ENCODE results near the gene GPR21.

Gene GPR21

DNA sequence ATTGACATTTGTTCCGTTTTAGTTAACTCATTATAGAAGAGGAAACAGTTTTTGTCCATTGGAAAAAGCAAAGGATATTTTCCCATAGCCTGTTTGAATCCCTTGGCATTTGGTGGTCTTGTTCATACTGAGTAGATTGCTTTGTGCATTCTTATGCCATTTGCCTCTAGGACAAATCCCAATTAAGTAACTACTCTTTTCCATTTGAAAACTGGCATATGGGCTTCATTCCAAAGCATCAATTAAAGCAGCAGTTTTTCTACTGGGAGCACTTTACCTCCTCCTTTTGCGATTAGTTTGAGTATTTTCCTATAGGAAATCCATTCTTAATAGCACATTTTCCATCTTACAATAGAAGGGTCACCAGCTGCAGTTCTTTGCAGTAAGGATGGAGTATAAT lies 31.2 kb downstream of the GPR21 start:
- TF ChIP-seq, protein P1, sequence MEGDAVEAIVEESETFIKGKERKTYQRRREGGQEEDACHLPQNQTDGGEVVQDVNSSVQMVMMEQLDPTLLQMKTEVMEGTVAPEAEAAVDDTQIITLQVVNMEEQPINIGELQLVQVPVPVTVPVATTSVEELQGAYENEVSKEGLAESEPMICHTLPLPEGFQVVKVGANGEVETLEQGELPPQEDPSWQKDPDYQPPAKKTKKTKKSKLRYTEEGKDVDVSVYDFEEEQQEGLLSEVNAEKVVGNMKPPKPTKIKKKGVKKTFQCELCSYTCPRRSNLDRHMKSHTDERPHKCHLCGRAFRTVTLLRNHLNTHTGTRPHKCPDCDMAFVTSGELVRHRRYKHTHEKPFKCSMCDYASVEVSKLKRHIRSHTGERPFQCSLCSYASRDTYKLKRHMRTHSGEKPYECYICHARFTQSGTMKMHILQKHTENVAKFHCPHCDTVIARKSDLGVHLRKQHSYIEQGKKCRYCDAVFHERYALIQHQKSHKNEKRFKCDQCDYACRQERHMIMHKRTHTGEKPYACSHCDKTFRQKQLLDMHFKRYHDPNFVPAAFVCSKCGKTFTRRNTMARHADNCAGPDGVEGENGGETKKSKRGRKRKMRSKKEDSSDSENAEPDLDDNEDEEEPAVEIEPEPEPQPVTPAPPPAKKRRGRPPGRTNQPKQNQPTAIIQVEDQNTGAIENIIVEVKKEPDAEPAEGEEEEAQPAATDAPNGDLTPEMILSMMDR (IDR thresholded peaks at IDR 0.05; ENCODE audit: low read depth, low read length): no peak
- in situ Hi-C loops (cut with HindIII; ENCODE audit: low sequenced_read_pairs): no loop called here
- no peak for DNase-seq (ENCODE audit: low read depth, low spot score)
- H3K4me3 ChIP-seq (ENCODE audit: low read depth, low read length): no peak overlapping the region

DNA sequence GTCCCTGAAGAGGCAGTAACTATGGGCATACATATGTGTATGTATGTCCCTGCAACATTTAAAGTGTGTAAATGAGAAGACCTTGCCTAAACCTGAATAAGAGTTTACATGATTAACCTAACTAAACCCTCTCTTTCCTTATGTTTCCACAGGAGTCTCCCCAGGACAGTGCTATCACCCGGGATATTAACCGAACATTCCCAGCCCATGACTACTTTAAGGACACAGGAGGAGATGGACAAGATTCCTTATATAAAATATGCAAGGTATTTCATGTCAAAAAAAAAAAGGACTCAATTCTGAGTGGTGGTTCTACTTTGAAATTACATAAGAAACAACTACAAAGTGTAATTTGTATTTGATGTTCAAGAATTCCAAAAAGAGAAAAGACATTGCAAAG lies 31.7 kb downstream of the GPR21 start:
- TF ChIP-seq, protein P1 (IDR thresholded peaks at IDR 0.05; ENCODE audit: low read depth, low read length): no peak
- no peak for DNase-seq (ENCODE audit: low read depth, low spot score)
- in situ Hi-C loops (cut with HindIII; ENCODE audit: low sequenced_read_pairs): no loop called here
- H3K4me3 ChIP-seq (ENCODE audit: low read depth, low read length): no peak overlapping the region

DNA sequence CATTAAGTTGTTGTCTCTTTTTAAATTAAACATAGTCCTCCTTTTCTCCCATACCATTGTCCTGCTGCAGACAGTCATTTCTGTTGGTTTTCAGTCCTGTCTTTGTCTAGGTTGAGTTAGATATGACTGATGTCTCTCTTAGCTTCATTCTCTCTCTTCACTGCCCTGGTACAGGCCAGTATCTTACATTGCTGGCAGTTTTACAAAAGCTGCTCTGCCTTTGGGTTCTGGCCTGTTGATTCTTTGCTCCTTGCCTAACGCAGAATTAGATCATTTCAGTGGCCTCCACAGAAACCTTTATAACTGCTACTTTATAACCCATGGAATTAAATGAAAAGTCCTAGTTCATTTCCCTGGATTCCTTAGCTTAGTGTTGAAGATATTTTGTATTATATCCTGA lies 33.7 kb downstream of the GPR21 start:
- H3K4me3 ChIP-seq (ENCODE audit: low read depth, low read length): no peak overlapping the region
- in situ Hi-C loops (cut with HindIII; ENCODE audit: low sequenced_read_pairs): no loop called here
- TF ChIP-seq, protein P1 (IDR thresholded peaks at IDR 0.05; ENCODE audit: low read depth, low read length): no peak
- DNase-seq (ENCODE audit: low read depth, low spot score): no peak

DNA sequence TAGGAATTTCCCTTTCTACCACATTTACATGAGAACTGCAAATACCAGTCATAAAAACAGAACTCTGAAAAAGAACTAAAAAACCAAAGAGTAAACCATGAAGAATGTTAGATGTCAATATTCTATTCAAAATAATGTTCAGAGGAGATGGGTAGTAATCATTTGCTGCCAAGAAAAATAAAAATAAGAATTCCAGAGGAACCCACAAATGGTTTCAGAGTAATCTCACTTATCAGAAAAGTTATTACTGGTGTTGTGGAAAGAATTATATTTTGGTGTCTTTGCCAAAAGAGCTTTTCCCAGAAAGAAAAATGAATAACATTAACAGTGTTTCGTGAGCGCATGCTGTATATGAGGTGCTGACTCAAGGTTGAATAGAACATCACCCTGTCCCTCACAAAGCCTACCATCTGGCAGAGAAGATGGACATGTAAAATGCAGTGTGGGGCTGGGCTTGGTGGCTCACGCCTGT lies 35.6 kb downstream of the GPR21 start:
- in situ Hi-C loops (cut with HindIII; ENCODE audit: low sequenced_read_pairs): no loop called here
- peak; percentile 95 for DNase-seq (ENCODE audit: low read depth, low spot score)
- H3K4me3 ChIP-seq (ENCODE audit: low read depth, low read length): no peak overlapping the region
- TF ChIP-seq, protein P1 (IDR thresholded peaks at IDR 0.05; ENCODE audit: low read depth, low read length): no peak

DNA sequence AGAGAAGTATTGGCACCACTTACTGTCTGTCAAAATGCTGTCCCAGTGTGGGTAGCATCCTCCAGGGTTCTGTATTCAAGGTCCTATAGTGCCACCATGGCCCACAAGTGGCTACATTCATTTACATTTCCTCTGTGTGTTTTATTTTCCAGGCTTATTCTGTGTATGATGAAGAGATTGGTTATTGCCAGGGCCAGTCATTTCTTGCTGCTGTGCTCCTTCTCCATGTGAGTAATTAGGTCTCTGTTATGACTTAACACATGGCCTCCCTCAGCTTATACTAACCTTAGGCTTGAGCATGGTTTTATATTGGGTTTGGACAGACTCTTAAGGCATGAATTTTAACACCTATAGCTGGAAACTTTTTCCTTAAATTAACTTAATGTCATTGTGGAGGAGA lies 36.7 kb downstream of the GPR21 start:
- in situ Hi-C loops (cut with HindIII; ENCODE audit: low sequenced_read_pairs): no loop called here
- TF ChIP-seq, protein P1 (IDR thresholded peaks at IDR 0.05; ENCODE audit: low read depth, low read length): no peak
- no peak for DNase-seq (ENCODE audit: low read depth, low spot score)
- H3K4me3 ChIP-seq (ENCODE audit: low read depth, low read length): no peak overlapping the region

DNA sequence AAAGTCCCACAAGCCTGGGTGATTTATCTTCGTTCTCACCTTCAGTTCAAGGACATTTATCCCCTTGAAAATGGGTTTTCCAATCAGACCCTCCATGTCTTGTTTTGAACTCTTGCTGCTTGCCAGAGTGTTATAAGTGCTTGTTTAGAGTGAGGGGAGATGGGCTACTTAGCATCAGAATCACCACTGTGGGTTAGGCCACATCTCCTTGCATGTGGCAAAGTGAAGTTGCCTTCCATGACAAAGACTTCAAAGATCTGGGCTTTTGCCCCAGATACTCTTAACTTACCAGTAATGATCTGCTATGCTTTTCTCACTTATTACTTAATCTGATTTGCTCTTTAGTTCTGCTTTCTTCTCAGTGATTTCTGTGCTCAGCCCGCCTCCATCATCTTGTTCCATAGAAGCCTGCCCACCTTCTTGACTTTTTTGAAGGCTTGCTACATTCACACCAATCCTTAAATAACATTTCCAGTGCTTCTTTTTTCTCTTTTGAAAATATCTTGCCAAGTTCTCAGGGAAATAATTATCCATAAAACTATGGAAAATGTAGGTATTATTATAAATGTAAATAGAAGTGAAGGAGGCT lies 39.0 kb downstream of the GPR21 start:
- TF ChIP-seq, protein P1 (IDR thresholded peaks at IDR 0.05; ENCODE audit: low read depth, low read length): no peak
- H3K4me3 ChIP-seq (ENCODE audit: low read depth, low read length): no peak overlapping the region
- in situ Hi-C loops (cut with HindIII; ENCODE audit: low sequenced_read_pairs): no loop called here
- DNase-seq (ENCODE audit: low read depth, low spot score): no peak

All from astrocyte of the spinal cord (primary cell).